Activated naive CD8-positive, alpha-beta T cell treated with anti-CD3 and anti-CD28 coated beads, Interleukin-2, amount 10 ng/mL, durations not matched to agents 7 days and 5 days (primary cell): ENCODE data around the gene NBPF3. TPM values are rescaled to one million over a fixed set of nuclear protein-coding genes. Genes with fewer than 3 reads are reported as not detected.
"Not testable (repeated sequence)": the region's sequence is repeated elsewhere in the genome, so short reads cannot be mapped to it uniquely, and the experiment has no call there.

ENCODE experiments used
- ATAC-seq: fragments of 150-1000 bp; cut with Tn5 transposase; one replicate; pipeline ENCODE4 v1.10.0; 2021; ENCODE audit warnings: low read depth, moderate library complexity
- POLR2A ChIA-PET: fragments of 350-600 bp; sonication (Branson Sonifier 250); formaldehyde crosslinking; loops from one replicate; lab custom pipeline; 2021; ENCODE audit warnings: antibody characterized with exemption; lab: Charles Lee
- DNase-seq: peaks from one replicate; pipeline ENCODE4 v3.0.0; 2021
- H3K27ac Mint-ChIP-seq: one replicate; pipeline ENCODE4 v1.8.0; 2022; ENCODE audit warnings: mild to moderate bottlenecking, mixed read lengths
- H3K27me3 Mint-ChIP-seq: one replicate; pipeline ENCODE4 v1.8.0; 2022; ENCODE audit warnings: mild to moderate bottlenecking, moderate library complexity, mixed read lengths
- H3K36me3 Mint-ChIP-seq: one replicate; pipeline ENCODE4 v1.8.0; 2021; ENCODE audit warnings: mild to moderate bottlenecking, mixed read lengths
- H3K4me1 Mint-ChIP-seq: one replicate; pipeline ENCODE4 v1.8.0; 2021; ENCODE audit warnings: mixed read lengths
- H3K4me3 Mint-ChIP-seq: one replicate; pipeline ENCODE4 v1.8.0; 2022; ENCODE audit warnings: mild to moderate bottlenecking, moderate library complexity, mixed read lengths
- H3K9me3 Mint-ChIP-seq: one replicate; pipeline ENCODE4 v1.8.0; 2021; ENCODE audit warnings: mixed read lengths
- total RNA-seq, 2 experiments: library from RNA; stranded (reverse); gene quantifications; one replicate each; pipeline ENCODE4 v1.2.3, GENCODE V29; 2021

NBPF3 gene
- total RNA-seq, 2 experiments from 2014 or later: 8.5 to 12.3 TPM

- DNase-seq, POLR2A ChIA-PET, H3K4me1 Mint-ChIP-seq, H3K4me3 Mint-ChIP-seq, H3K27ac Mint-ChIP-seq, H3K9me3 Mint-ChIP-seq, H3K36me3 Mint-ChIP-seq: not testable (repeated sequence)
- peaks cover 23% of the 10 kb centered on the region for H3K27me3 Mint-ChIP-seq
- ATAC-seq: peak; percentile 30
Measured at GRCh38 chr1:21428481-21429073, 11.4 kb upstream of the NBPF3 start.

DNA sequence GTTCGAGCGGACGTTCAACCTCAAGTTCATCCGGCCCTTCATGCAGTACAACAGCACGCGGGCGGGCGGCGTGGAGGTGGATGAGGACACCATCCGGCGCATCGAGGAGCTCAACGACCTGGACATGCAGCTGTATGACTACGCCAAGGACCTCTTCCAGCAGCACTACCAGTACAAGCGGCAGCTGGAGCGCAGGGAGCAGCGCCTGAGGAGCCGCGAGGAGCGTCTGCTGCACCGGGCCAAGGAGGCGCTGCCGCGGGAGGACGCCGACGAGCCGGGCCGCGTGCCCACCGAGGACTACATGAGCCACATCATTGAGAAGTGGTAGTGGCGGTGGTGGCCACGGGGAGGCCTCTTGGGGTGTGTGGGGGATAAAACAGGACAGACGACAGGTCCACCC is 10.7 kb upstream of the NBPF3 start:
- DNase-seq, H3K9me3 Mint-ChIP-seq, H3K4me3 Mint-ChIP-seq, H3K36me3 Mint-ChIP-seq, ATAC-seq, POLR2A ChIA-PET, H3K27ac Mint-ChIP-seq, H3K4me1 Mint-ChIP-seq: not testable (repeated sequence)
- H3K27me3 Mint-ChIP-seq: peaks cover 25% of the 10 kb centered on the region

- H3K27ac Mint-ChIP-seq, H3K36me3 Mint-ChIP-seq: not testable (repeated sequence)
Measured at GRCh38 chr1:21430875-21431274, 9.1 kb upstream of the NBPF3 start.

GRCh38 chr1:21434394-21434793 is 5.5 kb upstream of the NBPF3 start:
- Mint-ChIP-seq H3K9me3 (no peaks in the 10 kb centered on the region), H3K4me3 (no peak overlapping the region), H3K36me3 (no peaks in the 10 kb centered on the region), H3K27me3 (peaks cover 42% of the 10 kb centered on the region), H3K27ac (no peak overlapping the region), H3K4me1 (no peaks in the 10 kb centered on the region)
- ATAC-seq: no peak
- DNase-seq: no peak
- POLR2A ChIA-PET: interaction anchor here (0.6 kb wide), 1 partner anchor 700 kb away, joined by 4 read pairs; no protein-coding TSS in a partner anchor

More at GRCh38 chr1:21430875-21431274, 9.1 kb upstream of the NBPF3 start:
- H3K4me3 Mint-ChIP-seq, POLR2A ChIA-PET, DNase-seq, ATAC-seq, H3K4me1 Mint-ChIP-seq, H3K9me3 Mint-ChIP-seq: not testable (repeated sequence)
- H3K27me3 Mint-ChIP-seq: peaks cover 31% of the 10 kb centered on the region

DNA sequence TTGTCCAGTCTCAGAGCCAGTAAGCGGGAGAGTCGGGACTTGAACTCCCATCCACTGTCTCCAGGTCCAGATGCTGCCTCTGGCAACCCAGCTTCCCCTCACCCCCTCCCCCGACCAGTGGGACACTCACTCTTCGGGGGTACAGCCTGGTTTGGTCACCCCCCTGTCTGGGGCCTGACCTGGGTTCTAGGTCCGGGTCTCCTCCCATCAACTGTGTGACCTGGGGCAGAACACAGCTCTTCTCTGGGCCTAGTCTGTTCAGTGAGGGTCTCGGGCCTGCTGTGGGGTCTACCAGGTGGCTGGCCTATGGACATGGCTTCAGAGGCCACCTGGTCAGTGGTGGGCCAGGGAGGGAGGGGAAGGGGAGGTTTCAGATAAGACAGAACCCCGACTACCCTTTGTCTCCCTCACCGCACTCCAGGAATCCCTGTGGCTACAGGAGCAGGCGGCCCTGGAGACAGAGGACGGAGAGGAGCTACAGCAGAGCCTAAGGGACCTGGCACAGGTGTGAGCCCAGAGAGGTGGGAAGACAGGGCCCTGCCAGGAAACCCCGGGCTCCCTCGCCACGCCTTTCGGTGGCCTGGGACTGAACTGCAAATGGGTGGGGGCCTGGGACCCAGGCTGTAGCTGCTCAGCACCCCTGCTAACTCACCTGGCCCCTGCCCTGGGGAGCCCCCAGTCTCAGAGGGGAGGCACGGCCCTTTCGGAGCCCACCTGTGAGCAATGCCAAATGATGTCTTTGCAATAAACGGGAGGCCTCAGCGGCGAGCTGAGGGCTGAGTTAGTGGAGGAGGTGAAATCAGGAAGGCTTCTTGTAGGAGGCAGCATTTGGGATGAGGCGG is 4.1 kb upstream of the NBPF3 start:
- H3K36me3 Mint-ChIP-seq: no peaks in the 10 kb centered on the region
- H3K9me3 Mint-ChIP-seq: no peaks in the 10 kb centered on the region
- H3K27ac Mint-ChIP-seq: no peak overlapping the region
- POLR2A ChIA-PET: no interaction called here
- peaks cover 44% of the 10 kb centered on the region for H3K27me3 Mint-ChIP-seq
- peaks cover 10% of the 10 kb centered on the region for H3K4me1 Mint-ChIP-seq
- DNase-seq (no peak), ATAC-seq (no peak)
- no peak overlapping the region for H3K4me3 Mint-ChIP-seq

GRCh38 chr1:21436488-21437340 is 3.2 kb upstream of the NBPF3 start:
- POLR2A ChIA-PET: no interaction called here
- Mint-ChIP-seq H3K9me3 (no peaks in the 10 kb centered on the region), H3K36me3 (no peaks in the 10 kb centered on the region), H3K27ac (no peak overlapping the region), H3K4me1 (peaks cover 12% of the 10 kb centered on the region), H3K4me3 (peak overlapping the region; percentile 28), H3K27me3 (peaks cover 46% of the 10 kb centered on the region)
- no peak for DNase-seq
- ATAC-seq: no peak

- POLR2A ChIA-PET: no interaction called here
- no peak for DNase-seq
- Mint-ChIP-seq H3K27ac (no peak overlapping the region), H3K4me1 (peaks cover 12% of the 10 kb centered on the region), H3K4me3 (peak overlapping the region; percentile 28), H3K9me3 (no peaks in the 10 kb centered on the region), H3K27me3 (peaks cover 45% of the 10 kb centered on the region), H3K36me3 (no peaks in the 10 kb centered on the region)
- no peak for ATAC-seq
Measured at GRCh38 chr1:21437341-21437640, 2.6 kb upstream of the NBPF3 start.

- H3K9me3 Mint-ChIP-seq, H3K36me3 Mint-ChIP-seq, DNase-seq, ATAC-seq, POLR2A ChIA-PET, H3K27ac Mint-ChIP-seq: not testable (repeated sequence)
- peak overlapping the region; percentile 48 for H3K4me3 Mint-ChIP-seq
- H3K27me3 Mint-ChIP-seq: peaks cover 48% of the 10 kb centered on the region
- H3K4me1 Mint-ChIP-seq: peaks cover 12% of the 10 kb centered on the region
Measured at GRCh38 chr1:21438646-21439312, 1.2 kb upstream of the NBPF3 start.

DNA sequence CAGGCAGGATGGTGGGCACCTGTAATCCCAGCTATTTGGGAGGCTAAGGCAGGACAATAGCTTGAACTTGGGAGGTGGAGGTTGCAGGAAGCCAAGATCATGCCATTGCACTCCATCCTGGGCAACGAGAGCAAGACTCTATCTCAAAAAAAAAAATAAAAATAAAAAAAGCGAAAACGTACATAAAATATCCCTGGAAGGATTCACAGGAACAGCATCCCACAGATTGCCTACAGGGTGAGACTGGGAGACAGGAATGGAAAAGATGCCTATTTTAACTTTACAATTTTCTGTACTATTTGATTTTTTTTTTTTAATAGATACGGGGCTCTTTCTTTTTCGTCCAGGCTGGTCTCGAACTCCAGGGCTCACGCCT is 604 bp upstream of the NBPF3 start:
- ATAC-seq: no peak
- POLR2A ChIA-PET: no interaction called here
- H3K27me3 Mint-ChIP-seq: peaks cover 49% of the 10 kb centered on the region
- peaks cover 12% of the 10 kb centered on the region for H3K4me1 Mint-ChIP-seq
- no peaks in the 10 kb centered on the region for H3K36me3 Mint-ChIP-seq
- no peak overlapping the region for H3K27ac Mint-ChIP-seq
- DNase-seq: no peak
- H3K9me3 Mint-ChIP-seq: no peaks in the 10 kb centered on the region
- peak overlapping the region; percentile 94 for H3K4me3 Mint-ChIP-seq

DNA sequence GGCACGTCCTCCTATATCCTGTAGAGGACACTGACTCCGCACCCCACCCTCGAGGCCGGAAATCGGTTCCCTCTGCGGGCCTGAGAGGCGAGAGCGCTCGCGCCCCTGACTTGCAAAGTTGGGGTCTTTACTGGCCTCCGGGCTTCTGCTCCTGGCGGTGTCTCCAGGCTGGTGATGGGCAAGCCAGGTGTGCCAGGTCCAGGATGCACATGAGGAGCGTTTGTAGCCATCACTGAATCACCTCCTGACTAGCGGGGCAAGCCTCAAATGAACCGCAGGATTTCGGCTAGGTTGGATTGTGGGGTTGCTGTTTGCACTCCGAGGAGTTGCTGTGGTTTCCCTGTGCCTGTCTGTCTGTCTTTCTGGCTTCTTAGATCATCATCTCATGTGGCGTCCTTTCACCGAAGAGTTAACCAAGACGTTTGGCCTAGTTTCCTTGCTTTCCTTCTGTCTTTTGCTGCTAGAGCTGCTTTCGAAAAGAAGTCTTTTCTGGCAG is 741 bp downstream of the NBPF3 start:
- H3K9me3 Mint-ChIP-seq, H3K36me3 Mint-ChIP-seq, POLR2A ChIA-PET: not testable (repeated sequence)
- Mint-ChIP-seq H3K4me1 (peaks cover 12% of the 10 kb centered on the region), H3K27ac (peak overlapping the region; percentile 52), H3K27me3 (peaks cover 46% of the 10 kb centered on the region), H3K4me3 (peak overlapping the region; percentile 76)
- DNase-seq (peak; percentile 64), ATAC-seq (peak; percentile 21)

GRCh38 chr1:21446647-21447046 is 6.7 kb downstream of the NBPF3 start:
- POLR2A ChIA-PET, H3K4me3 Mint-ChIP-seq, DNase-seq, ATAC-seq, H3K27ac Mint-ChIP-seq, H3K36me3 Mint-ChIP-seq, H3K9me3 Mint-ChIP-seq: not testable (repeated sequence)
- peaks cover 17% of the 10 kb centered on the region for H3K4me1 Mint-ChIP-seq
- H3K27me3 Mint-ChIP-seq: peaks cover 15% of the 10 kb centered on the region

DNA sequence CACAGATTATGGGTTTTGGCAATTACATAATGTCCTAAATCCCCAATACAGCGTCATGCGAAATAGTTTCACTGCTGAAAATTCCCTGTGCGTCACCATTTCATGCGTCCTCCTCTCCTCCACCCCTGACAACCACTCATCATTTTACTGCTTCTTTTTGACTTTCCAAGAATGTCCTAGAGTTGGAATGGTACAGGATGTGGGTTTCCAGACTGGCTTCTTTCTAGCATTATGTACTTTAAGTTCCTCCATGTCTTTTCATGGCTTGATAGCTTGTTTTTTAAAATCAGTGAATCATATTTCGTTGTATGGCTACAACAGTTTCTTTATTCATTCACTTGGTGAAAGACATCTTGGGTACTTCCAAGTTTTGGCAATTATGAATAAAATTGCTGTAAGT is 7.4 kb downstream of the NBPF3 start:
- DNase-seq (no peak), ATAC-seq (no peak)
- no peak overlapping the region for H3K4me3 Mint-ChIP-seq
- POLR2A ChIA-PET: no interaction called here
- H3K27me3 Mint-ChIP-seq: peaks cover 13% of the 10 kb centered on the region
- peaks cover 17% of the 10 kb centered on the region for H3K4me1 Mint-ChIP-seq
- H3K27ac Mint-ChIP-seq: no peak overlapping the region
- no peaks in the 10 kb centered on the region for H3K9me3 Mint-ChIP-seq
- H3K36me3 Mint-ChIP-seq: peaks cover 2% of the 10 kb centered on the region

DNA sequence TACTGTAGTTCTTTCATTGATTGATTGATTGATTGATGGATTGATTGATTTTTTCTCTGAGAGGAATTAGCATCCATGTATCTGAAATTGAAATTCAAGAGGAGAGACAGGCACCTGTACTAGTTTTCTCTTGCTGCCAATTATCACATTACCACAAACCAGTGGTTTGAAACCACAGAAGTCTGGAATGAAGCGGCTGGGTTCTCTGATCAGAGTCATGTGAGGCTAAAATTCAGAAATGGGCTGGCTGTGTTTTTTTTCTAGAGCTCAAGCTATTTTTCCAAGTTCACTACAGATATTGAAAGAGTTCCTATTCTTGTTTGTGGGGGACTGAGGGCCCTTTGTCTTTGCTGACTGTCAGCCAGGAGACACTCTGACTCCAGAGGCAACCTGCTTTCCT is 10.0 kb downstream of the NBPF3 start:
- no peaks in the 10 kb centered on the region for H3K9me3 Mint-ChIP-seq
- H3K27me3 Mint-ChIP-seq: peaks cover 3% of the 10 kb centered on the region
- H3K4me3 Mint-ChIP-seq: no peak overlapping the region
- peaks cover 26% of the 10 kb centered on the region for H3K4me1 Mint-ChIP-seq
- peaks cover 2% of the 10 kb centered on the region for H3K36me3 Mint-ChIP-seq
- ATAC-seq (no peak), DNase-seq (no peak)
- no peak overlapping the region for H3K27ac Mint-ChIP-seq
- POLR2A ChIA-PET: no interaction called here
